GM21528 (cell line): ENCODE measurements around the gene DRC3.
"Not testable (repeated sequence)": the region's sequence is repeated elsewhere in the genome, so short reads cannot be mapped to it uniquely, and the experiment has no call there.

Experiments used
- ATAC-seq: cut with Tn5 transposase; IDR thresholded peaks from one replicate; pipeline ENCODE4 v1.9.1; 2021; ENCODE audit warnings: mild to moderate bottlenecking, moderate library complexity; ENCODE audit not compliant: unreplicated experiment, low FRiP score

DRC3 gene

DNA sequence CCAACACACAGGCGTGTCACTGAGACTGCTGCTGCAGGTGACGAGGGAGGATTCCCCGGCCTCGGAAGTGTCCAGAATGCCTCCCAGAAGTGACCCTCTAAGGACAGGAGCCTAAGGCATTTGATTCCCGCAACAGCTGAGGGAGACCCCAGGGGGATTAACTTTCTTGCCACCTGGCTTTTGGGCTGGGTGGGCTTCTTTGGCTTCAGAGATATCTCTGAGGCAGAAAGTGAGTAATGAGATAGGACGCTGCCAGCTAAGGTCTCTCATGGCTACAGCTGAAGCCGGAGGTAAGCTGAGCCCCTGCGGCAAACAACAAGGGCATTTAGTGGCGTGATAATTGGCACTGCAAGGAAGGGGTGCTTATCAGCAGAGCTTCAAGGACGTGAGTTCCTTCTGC lies 17.0 kb downstream of the DRC3 start:
- no peak for ATAC-seq

DNA sequence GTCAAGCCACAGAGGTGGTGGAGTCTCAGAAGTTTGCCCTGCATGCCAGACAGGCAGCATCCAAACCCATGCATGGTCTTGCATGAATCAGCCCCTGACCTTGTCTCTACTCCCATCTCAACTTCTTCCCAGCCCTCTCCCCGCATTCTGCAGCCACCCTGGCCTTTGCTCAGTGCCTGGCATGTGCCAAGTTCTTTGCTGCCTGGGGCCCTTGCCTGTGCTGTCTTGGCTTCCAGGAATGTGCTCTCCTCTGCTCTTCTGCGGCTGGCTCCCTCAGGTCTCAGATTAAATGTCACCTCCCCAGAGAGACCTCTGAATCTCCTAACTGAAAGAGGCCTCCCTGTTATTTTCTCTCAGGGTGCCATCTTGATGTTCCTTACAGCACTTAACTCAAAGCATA lies 17.6 kb downstream of the DRC3 start:
- no peak for ATAC-seq

DNA sequence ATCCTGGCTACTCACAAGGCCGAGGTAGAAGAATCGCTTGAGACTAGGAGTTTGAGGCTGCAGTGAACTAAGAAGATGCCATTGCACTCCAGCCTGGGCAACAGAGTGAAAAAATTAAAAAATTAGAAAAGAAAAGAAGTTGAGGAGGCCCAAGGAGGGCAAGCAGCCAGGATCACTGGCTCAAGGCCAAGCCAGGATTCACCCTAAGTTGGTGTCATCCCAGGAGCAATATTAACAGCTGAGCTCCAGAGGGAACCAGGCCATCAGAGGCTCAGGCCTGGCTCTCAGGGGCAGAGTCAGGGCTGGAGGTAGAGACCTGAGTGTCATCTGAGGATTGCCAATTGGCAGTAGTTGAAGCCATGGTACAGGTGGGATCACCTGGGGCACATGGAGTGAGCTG lies 20.7 kb downstream of the DRC3 start:
- no peak for ATAC-seq

DNA sequence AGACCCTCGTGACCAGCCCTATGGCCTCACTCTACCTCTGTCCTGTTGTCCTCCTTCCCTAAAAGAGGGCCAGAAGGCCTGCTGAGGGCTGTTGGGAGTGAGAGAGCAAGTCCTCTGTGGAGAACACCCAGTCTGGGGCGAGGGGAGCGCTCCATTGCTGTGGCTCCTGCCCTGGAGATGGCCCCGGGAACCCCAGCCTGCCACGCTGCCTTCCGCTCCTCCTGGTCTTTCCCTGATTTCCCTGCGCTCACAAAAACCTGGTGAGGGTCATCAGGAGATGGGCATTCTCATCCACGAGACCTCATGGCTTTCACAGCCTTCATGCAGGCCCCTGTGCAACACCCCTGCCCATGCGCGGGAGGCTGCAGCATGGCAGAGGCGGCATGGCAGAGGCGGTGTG lies 21.2 kb downstream of the DRC3 start:
- ATAC-seq = no peak

DNA sequence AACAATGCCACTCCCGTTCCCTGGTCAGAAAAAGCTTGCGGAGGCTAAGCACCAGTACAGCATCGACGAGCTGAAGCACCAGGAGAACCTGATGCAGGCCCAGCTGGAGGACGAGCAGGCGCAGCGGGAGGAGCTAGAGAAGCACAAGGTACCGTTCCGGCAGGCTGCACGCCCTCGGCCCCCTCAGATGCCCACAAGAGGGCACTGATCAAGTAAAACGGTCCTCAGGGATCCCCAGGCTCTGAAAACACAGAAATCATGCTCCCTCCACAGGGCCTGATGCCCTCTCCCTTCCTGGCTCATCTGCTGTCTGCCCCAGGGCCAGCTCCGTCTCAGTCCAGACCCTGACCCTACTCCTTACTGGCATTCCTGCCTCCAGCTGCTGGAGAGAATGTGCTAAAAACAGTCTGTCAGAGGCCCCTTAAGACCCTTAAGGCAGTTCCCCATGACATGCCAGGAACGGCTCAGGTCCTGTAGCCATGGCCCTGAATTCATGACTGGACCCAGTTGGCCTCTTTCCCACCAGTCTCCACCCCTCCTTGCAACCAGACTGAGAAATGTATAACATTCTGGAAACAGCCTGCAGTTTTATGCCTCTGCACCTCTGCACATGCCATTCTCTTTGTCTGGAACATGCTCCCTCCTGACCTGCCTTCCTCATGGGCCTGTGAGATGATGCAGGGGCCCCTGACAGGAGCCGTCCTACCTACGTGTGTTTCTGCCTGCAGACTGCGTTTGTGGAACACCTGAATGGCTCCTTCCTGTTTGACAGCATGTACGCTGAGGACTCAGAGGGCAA lies 21.8 kb downstream of the DRC3 start:
- ATAC-seq = no peak

DNA sequence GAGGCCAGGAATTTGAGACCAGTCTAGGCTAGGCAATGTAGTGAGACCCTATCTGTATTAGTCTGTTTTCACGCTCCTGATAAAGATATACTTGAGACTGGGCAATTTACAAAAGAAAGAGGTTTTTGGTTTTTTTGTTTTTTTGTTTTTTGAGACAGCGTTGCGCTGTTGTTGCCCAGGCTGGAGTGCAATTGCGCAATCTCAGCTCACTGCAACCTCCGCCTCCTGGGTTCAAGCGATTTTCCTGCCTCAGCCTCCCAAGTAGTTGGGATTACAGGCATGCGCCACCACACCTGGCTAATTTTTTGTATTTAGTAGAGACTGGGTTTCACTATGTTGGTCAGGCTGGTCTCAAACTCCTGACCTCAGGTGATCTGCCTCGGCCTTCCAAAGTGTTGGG lies 23.2 kb downstream of the DRC3 start:
- not testable (repeated sequence) for ATAC-seq

DNA sequence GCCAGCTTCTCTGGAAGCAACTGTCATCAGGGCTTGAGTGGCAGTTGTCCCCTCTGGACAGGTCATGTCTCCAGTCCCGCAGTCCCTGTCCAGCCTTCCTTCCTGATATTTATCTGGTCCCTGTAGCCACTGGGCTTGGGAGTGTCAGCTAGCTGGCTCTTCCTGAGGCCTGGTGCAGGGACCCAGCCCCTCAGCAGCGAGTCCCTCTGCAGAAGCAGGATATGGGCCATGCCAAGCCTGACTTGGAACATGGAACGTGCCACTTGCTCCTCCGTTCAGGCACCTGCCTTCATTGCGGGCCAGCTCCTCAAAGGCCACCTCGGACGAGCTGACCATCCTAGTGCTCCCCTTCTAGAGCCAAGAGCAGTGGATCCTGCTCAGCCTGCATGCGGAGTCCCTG lies 26.3 kb downstream of the DRC3 start:
- ATAC-seq = no peak

DNA sequence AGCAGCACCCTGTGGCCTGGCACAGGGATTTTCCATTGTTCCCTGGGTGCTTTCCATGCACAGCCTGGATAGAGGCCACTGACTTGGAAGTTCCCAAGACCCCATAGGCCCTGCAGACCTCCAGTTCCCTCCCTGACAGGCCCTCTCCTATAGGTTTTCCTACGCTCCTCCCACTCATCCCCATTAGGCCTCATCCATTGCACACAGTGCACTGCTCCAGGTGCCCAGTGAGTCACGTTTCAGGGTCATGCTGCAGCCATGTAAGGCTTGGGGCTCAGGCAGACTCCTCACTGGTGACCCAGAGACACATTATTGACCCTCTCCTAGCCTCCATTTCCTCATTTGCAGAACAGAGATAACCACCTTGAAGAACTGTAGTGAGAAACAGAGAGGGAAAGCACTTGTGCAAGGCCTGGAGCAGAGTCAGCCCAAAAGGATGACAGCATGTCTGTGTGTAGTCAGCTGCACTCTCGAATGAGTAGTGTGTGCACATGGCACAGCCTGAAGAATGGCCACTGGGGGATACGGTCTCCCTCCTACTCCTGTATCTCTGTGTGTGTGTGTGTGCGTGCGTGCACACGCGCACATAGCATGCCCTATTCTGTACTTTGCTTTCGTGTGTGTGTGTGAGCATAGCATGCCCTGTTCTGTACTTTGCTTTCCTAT lies 26.8 kb downstream of the DRC3 start:
- no peak for ATAC-seq

DNA sequence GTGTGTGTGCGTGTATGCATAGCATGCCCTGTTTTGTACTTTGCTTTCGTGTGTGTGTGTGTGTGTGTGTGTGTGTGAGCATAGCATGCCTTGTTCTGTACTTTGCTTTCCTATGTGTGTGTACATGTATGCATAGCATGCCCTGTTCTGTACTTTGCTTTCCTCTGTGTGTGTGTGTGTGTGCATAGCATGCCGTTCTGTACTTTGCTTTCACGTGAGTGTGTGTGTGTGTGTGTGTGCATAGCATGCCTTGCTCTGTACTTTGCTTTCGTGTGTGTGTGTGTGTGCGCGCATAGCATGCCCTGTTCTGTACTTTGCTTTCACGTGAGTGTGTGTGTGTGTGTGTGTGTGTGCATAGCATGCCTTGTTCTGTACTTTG lies 27.4 kb downstream of the DRC3 start:
- ATAC-seq = no peak

DNA sequence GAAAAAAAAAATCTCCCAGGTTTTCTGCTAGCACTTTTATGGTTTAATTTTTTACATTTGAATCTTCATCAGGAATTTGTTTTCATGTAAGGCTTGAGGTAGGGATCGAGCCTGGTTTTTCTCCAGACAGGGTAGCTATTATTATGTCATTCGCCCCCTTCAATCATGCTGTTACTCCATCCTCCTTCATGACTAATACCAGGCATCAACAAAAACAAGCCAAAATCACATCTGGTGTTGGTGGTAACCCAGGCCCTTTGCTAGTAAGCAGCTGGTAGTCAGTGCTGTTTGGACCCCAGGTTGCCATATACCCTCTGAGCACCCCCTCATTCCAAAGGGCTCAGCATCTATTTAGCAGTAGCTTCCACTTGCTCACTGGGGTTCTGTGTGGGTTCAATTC lies 29.5 kb downstream of the DRC3 start:
- no peak for ATAC-seq

DNA sequence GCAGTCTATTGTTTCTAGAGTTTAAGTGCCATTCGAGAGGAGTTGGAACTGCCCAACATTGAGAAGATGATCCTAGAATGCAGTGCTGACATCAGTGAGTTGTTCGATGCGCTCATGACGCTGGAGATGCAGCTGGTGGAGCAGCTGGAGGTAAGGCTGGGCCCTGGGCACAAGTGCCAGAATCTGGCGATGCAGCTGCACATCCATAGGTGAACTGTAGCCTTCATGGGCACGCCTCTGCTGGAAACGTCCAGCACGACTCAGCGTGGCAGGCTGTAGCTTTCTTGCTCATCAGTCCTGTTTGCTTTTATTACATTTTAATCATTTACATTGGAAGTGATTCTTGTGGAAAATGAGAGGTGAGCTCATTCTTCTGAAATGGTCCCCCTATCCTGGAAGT lies 31.7 kb downstream of the DRC3 start:
- ATAC-seq = no peak

DNA sequence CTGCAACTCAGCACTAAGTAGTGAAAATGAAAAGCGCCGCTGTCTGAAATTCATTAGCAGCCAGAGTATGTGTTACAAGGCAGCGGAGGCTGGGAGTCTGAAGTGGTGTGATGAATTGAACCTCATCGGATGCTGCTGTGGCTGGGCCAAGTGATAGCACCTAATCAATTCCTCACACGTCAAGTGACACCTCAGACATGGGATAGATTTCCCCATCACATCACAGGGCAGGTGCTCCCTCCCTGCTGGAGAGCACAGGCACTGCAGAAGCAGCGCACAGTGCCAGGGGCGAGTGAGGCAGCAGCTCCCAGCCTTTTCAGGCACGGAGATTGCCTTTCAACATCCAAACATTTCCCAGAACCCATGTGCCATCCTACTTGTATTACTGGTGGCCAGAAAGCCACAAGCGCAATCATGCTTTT lies 32.2 kb downstream of the DRC3 start:
- no peak for ATAC-seq

DNA sequence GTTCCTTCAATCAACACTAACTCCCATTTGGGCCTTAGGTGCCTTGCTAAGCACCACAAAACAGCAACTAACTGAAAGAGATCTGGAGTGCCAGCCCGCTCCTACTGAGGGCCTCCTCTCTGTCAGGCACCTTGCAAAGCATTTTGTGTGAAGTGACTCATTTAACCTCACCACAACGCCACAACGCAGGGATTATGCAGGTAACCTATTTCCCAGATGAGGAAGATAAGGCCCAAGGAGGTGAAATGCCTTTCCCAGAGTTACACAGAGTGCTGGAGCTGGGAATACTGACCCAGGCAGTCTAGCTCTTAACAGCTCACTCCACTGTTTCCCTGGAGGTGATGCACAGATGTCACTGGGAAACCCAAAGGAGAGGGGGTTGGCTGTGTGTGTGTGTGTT lies 32.8 kb downstream of the DRC3 start:
- no peak for ATAC-seq

DNA sequence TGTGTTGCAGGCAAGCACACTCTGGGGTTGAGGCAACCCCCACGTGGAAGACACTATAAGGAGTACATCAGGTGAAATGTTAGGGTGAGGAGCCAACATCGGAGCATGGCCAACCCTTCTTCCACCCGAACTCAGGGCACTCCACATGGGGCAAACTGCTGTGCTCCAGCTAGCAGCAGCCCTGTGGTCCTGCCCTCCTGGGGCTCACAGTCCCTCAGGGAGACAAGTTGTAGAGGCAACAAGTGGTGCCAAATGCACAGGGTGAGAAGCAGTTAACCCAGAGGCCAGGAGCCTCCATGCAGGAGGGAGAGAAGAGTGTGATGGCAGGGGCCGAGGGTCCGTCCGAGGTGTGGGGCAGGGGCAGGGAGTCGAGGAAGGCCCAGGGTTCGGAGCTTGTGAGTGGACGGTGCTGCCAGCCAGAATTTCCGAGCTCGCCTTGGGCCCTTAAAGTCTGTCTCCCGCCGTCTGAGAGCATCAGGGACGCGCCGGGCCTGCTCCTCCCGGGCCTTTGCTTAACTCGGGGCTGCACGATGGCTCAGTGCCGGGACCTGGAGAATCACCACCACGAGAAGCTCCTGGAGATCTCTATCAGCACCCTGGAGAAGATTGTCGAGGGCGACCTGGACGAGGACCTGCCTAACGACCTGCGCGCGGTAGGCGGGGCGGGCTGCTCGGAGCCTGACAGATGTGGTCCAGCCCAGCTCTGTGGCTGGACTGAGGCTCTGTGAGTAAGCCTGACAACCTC lies 34.0 kb downstream of the DRC3 start:
- no peak for ATAC-seq

DNA sequence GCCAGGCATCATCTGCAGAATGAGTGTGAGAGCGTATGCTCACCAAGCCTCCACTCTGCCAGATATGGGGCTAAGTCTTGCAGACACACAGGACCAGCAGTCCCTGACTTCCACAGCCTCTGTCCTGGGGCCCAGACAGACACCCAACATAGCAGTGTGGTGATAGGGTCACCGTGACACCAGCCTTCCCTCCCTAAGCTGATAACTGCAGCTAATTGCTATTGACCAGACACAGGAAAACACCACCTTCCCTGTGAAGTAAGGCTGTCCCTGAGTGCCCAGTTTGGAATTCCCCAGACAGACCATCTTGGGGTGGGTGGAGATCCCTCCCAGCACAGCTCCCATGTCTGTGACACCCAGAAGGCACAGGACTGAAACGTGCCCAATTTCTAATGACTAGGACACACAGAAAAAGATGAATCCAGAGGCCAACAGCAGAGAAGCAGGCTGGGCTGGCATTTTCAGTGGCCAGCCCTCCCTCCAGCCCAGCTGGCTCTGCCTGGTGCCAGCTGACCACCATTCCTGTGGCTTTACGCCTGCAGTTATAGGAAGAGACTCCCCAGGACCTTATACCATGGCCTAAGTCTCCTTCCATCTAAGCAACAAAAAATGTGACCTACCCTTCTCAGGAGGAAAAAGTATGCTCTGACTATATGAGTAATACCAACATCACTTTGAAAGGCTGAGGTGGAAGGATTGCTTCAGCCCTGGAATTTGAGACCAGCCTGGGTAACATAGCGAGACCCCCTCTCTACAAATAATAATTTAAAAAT lies 36.0 kb downstream of the DRC3 start:
- ATAC-seq = no peak

DNA sequence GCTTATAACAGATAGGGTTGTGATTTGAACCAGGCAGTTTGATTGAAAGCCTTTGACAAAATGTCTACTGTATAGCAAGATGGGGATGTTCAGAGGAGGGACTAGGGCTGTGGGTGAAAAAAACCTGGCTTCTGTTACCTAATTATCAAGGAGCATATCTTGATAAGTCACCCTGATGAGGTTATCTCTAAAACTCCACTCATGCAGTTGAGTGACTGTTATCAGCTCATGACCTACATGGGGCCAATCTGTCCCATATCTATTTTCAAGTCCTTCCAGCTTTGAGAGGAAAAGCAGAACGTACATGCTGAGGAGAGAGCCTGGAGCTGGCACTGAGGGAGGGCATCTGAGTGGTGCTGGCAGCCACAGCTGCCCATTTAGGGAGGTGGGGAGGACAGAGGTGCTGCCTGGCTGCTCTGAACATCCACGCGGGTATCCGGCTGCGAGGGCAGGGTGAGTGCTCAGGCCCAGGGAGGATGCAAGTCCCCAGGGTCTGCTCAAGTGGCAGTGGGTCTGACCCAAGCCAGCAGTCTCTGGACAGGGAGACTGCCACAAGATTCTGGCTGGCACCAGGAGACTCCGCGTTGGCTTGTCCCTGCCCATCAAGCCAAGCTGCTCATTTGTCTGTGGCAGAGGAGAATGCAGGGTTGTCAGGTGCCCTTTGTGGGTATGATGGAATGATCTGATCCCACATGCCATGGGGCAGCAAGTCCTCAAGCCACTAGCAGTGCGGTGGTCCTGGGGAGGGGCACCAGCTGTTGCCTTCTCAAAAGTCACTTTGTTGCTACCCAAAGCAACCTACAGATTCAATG lies 37.2 kb downstream of the DRC3 start:
- no peak for ATAC-seq

DNA sequence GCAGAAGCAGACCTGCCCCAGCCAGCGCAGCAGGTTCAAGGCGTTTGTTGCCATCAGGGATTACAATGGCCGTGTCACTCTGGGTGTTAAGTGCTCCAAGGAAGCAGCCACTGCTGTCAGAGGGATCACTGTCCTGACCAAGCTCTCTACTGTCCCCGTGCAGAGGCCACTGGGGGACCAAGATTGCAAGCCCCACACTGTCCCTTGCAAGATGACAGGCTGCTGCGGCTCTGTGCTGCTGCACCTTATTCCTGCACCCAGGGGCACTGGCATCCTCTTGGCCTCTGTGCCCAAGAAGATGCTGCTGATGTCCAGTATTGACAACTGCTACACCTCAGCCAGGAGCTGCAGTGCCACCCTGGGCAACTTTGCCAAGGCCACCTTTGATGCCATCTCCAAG lies 38.6 kb downstream of the DRC3 start:
- ATAC-seq = no peak

DNA sequence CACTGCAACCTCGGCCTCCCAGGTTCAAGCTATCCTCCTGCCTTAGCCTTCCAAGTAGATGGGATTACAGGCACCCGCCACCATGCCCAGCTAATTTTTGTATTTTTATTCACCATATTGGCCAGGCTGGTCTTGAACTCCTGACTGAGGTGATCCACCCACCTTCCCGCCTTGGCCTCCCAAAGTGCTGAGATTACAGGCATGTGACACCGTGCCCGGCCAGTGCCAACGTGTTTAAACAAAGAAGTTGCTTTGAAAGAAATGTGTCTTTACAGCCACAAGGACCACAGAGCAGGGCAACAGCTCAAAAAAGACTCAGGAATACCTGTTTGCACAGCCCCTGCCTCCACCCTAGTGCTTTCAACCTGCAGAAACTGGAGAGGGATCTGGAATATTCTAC lies 41.3 kb downstream of the DRC3 start:
- ATAC-seq = no peak

DNA sequence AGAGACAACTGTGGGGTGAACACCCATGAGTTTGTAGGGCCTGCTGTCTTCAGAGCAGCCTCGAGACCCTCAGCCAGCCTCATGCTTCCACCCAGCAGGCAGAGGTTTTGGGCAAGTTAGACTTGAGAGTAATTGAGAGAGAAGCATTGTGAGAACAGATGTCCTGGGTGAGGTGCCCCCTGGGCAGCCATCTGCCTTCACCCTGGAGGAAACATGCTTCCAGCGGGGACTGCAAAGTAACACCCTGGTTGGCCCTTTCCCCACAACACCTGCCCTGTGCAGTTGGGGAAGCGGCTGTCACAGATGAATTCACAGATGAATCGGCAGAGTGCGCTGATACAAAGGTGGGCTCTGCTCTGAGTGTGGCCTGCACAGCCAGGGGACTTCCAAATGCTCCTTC lies 42.9 kb downstream of the DRC3 start:
- ATAC-seq = no peak

DNA sequence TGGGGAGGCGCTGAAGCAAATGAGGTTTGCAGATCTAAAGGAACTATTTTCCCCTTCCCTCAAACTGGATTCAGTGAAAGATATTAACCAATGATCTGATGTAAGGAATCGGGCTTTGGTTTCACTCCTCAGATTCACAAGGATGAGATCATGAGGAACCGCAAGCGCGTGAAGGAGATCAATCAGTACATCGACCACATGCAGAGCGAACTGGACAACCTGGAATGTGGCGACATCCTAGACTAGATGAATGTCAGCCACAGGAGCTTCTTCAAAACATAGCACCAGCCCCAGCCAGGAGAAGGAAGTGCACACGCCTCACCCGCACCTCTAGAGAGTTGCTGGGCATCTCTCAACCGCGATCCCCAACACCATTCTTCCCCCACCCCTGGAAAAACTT lies 43.8 kb downstream of the DRC3 start:
- no peak for ATAC-seq
